ENCODE data around the gene PRPF6.
"Not testable (repeated sequence)": the region's sequence is repeated elsewhere in the genome, so short reads cannot be mapped to it uniquely, and the experiment has no call there.

Gene PRPF6

DNA sequence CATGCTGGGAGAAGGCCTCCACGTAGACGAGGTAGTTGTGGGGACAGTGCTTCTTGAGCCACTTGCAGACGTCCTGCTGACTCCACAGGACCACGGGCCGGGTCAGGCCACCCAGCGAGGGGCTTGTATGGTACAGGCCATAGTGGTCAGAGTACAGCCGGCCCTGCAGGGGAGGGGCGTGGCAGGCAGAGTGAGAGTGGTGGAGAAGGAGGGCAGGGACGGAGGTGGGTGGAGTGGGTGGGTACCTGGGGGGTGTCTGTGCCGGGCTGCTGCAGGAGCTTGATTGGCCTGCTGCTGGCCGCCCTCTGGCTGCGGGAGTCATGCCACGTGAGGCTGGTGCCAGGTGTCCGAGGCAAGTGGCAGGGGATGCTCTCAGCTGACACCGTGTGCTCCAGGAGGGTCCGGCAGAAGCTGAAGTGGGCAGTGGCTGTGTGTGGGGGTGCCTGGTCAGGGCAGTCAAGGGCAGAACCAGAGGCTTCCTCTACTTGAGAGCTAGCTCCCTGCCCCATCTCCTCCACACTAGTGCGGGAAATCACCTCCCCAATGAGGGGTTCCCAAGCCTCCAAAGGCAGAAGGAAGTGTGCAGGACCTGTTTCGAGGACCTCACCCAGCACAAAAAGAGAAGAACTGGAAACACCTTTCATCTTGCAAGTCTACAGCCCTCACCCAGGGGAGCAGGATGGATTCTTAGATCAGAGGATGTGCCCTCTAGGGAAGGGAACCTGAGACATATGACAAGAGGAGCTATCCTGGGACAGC, 3.8 kb upstream of the PRPF6 start:
- DNase-seq = no peak

DNA sequence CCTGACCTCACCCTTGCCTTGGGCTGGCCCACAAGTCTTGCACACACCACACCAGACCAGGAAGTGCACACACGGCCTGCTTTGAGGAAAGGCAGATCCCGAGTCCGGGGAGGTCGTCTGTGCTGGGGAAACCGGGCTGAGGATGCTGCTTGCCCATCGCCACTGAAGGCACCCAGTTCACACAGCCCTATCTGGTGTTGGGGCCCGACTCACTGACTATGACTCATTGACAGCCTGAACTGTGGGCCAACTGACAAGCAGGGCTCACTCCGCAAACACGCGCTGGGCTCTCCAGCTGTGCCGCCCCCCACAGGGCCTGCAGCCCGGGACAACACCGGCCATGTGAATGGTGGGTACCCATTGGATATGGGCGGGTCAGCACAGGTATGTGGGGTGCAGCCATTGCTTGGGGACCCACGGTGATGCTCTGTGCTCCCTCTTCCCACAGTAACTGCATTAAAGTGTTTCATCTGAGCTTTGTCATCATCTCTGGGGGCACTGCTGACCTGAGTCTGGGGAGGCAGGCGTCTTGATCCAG, 3.1 kb upstream of the PRPF6 start:
- no peak for DNase-seq

DNA sequence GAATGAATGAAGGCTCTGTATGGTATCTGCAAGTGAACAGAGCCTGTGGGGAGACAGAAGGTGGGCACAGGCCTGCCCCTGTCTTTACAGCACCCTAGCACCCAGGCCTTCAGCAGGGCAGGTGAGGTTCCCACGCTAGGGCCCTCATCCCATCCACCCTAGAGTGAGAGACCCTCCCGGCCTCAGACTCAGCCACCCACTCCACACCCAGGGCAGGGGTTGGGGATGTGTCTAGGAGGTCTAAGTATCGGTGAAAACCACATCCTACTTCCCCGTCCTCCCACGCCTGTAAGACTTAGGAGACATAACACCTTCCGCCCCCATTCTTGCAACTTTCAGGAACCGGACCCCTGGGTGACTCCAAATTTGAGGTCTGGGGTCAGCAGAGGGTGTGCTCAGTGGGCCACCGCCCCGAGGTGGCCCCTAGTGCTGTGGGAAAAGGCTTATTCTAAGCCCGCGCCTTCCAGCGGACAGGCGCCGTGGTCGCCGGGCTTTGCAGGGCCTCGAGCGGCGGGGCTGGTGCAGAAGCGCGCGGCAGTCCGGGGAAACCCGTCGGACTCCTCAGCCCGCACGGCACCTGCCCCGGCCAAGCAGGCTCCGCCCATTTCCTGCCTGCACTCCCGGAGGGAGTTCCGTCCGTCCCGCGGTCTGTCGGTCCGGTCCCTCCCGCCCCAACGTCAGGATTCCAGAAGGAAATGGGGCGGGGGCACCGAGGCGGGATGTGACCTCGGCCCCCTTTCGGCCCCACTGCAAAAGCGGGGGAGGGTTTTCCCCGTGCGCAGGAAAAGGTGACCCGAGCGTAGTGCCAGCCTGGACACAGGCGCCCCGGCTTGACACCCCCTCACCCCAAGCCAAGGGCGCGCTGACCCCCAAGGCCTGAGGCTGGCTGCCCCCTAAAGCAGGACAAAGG, 2.4 kb upstream of the PRPF6 start:
- DNase-seq = peak; percentile 69

DNA sequence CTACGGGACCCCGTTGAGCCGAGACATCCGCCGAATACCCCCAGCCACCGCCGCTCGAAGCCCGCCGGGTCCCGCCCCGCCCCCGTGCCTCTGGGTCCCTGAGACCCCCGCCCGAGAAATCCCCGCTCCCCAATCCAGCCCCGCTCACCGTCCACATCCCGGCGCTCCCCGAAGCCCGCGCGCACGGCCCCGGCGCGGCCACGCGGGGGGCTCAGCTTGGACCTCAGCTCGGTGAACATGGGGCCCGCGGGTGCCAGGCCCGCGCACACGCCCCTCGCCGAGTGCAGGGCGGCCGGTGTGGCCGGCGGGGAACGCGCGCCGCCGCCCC, 1.7 kb upstream of the PRPF6 start:
- no peak for DNase-seq

DNA sequence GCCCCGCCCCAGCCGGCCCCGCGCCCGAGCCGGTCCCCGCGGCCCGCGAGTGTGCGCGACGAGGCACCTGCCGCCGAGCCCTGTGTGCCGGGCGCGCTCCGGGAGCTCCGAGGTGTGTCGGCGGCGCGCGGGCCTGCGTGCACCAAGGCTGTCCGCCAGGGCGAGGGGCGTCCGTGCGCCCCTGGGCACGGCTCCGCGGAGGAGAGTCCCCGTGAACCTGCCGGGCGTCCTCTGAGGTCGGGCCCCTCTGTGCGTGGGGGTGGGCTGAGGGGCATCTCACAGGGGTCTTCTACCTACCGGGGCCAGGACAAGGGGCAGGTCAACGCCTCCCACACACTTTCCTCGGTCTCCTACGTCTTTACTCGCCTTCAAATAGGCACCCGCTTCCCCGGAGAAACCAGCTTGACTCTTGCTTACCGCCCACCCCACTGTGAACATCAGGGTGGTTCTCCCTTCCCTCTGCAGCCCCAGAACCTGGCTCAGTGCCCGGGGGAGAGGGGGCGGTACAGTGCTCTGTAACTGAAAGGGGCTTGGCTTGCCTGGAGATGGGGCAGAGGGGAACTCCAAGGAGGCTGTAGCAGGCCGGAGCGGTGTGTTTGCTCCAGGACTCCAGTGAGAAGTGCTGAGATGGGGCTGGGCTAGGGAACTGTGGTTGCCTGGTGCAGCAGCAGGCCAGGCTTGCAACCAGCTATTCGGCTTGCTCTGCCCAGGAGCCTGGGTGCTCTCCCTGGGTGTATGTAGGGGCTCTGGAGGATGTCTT, 1.2 kb upstream of the PRPF6 start, which contains the start of gene SAMD10:
SAMD10 (minus strand) TSS at position 86 of the 760 bp plus-strand sequence. CDS start 175 bp downstream, outside the sequence.
- DNase-seq = peak; percentile 79

DNA sequence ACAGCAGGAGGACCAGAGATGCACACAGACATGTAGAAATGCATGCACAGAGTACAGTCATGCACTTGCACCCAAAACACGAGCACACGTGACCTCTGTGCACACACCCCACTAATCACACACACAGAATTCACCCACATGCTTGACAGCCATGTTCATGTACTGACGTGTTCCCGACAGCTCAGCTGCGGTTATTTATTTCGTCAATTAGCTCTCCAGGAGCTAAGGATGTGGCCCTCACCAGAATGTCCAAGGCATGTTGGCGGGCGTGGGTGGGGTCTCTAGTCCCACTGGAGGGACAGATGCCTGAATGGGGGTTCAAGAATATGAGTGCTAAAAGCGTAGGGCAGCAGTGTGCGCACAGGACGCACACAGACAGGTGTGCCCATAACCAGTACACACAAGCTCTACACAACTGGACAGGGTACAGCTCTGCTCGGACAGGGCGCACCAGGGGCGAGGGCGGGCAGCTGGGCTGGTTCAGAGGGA, 571 bp upstream of the PRPF6 start:
- DNase-seq = peak; percentile 40

DNA sequence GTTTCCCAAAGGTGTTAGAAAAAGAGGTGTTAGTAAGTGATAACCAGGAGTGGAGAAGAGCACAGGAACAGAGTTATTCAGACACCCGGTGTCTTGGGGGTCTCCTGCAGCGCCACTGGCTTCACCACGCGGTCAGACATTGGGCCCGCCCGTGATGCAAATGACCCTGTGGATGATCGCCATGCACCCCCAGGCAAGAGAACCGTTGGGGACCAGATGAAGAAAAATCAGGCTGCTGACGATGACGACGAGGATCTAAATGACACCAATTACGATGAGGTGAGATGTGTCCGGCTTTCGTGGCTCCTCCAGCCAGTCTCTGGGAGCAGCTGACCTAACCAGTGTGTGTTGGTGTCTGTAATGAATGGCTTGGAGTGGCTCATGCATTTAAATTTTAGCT, 2.0 kb downstream of the PRPF6 start:
- no peak for DNase-seq

DNA sequence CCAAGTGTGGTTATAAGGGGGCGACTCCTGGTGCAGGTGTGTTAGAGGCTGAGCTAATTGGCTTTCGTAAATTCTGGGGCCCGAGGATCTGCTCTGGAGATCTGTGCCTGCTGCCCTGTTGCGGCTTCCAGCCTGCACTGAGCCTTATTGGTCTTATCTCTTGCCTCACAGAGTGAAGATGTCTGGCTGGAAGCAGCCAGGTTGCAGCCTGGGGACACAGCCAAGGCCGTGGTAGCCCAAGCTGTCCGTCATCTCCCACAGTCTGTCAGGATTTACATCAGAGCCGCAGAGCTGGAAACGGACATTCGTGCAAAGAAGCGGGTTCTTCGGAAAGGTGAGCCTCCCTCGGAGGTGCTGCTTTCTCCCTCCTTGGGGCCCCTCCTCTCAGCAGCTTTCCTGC, 20.0 kb downstream of the PRPF6 start:
- DNase-seq = no peak

DNA sequence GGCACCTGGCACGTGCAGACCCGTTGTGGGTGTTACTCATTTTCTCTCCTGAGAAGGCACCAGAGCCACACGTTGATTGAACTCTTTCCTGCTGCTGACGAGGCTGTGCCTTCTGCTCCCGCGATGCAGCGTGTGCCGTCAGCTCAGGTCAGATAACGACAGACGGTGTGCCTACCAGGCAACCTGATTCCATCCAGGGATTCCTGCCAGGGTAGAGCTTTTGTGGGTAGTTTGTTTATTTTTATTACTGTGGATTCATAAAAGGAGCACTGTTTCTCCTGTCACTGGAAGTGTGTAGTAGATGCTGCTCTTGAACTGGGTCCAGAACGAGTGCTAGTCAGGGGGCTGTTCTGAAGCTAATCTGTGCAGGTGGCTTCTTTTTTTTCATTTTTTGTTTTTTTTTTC, 20.7 kb downstream of the PRPF6 start:
- peak; percentile 48 for DNase-seq

DNA sequence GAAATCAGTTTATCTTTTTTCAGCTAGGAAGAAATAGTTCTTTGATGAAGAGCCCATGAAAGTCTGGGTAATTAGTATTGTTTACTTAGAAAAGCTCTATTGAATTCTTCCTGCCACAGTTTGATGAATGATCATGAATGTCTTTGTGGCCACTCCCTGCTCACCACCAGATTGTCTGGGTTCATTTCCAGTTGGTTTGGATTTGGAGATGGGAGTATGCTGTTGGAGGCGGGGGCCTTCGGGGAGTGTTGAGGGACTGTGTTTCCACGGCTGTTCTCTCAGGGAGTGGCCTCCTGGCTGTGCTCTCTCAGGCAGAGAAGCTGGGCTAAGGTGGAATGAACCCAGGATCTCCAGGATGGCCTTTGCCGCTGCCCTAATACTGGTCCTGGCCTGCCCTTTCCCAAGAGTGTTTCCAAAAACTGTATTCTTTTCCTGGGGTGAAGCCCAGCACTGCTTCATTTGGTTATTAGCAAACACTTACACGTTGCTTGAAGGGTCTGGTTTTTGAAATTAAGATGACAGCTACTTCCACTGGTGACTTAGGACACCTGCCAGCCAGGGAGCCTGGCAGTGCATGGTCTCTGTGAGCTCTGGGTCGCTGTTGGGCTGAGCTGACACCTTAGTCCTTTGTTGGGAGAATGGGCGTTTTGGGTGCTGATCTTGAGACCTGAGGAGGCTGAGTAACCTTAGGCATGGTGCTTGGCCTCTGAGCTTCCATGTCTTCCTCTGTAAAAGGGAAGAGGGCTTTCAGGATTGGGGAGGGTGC, 23.2 kb downstream of the PRPF6 start:
- DNase-seq = peak; percentile 84

DNA sequence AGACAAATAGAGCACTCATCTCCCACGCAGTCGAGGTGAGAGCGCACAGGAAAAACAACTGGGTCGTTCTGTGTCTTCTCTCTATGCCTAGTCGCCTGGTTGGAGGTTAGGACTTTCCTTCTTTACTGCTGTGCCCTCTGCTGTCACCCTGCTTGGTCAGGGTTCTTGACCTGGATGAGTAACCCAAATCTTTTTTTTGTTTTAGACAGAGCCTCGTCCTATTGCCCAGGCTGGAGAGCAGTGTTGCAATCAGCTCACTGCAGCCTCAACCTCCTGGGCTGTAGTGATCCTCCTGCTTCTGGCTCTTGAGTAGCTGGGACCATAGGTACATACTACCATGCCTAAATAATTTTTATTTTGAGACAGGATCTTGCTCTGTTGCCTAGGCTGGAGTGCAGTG, 24.5 kb downstream of the PRPF6 start:
- DNase-seq = no peak

DNA sequence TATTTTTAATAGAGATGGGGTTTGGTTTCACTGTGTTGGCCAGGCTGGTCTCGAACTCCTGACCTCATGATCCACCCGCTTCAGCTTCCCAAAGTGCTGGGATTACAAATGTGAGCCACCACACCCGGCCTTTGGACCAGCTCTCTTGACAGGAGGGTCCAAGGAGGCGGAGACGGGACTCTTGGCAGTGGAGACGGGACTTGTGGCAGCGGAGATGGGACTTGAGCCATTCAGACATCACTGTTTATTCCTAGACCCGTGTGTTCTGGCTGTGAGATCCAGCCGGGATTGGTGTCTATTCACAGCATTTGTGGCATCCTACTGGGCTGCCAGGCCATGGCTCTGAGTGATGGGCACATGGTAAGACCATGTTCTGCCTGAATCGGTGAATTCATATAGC, 25.6 kb downstream of the PRPF6 start:
- no peak for DNase-seq

DNA sequence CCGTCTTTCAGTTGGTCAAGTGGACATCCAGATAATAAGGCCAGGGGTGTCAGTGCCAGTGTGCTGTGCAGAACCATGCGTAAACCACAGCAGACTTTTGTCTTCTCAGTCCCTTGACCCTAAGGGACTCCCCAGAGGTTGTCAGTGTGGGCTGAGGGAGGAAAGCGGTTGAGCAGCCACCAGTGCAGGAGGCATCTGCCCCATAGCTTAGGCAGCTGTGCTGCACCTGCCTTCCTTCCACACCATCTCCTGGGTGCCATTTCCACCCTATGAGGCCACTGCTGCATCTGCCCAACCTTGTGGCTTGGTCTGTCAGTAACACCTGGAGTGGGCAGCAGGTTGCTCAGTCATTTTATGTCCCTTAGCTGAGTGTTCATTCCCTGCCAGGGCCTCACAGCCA, 26.0 kb downstream of the PRPF6 start:
- DNase-seq = peak; percentile 91

DNA sequence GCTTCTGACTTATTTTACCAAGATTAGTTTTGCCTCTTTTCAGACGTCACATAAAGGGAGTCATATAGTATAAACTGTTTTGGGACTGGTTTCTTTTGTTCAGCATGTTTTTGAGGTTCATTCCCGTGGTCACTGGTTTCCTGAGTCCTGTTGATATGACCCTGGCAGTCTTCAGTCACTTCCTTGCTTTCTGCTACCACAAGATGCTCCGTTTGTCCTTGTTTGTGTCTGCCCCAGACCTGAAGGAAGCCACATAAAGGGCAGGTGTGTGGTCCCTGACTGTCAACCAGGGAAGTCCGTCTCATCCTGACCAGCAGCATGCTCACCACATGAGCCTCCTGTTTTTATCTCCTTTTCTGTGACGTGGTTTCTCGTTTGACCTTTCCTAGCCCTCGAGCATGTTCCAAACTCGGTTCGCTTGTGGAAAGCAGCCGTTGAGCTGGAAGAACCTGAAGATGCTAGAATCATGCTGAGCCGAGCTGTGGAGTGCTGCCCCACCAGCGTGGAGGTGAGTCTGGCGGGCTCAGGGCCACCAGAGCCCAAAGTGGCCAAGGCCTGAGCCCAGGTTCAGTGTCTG, 29.0 kb downstream of the PRPF6 start:
- no peak for DNase-seq

DNA sequence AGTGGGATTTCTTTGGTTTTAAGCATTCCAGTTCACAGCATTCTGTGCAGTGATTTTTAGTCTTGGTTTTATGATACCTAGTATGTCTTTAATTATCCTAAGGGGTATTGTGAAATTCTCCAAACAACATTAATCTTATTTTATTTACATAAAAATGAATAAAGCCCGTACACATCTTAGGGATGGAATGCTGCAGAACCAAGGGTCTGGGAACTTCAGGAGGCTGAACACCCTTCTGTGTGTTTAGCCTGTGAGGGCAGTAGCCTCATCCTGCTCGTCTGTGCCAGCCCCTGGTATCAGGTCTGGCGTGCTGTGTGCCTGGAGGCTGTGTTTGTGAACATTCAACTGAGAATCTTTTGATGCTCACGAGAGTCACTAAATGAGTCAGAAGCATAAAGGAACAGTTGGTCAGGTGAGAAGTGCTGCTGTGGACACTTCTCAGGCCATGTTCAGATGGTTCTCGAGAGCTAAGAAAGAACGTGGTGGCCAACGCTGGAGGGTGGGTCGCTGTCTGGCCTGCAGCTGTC, 29.8 kb downstream of the PRPF6 start:
- DNase-seq = no peak

DNA sequence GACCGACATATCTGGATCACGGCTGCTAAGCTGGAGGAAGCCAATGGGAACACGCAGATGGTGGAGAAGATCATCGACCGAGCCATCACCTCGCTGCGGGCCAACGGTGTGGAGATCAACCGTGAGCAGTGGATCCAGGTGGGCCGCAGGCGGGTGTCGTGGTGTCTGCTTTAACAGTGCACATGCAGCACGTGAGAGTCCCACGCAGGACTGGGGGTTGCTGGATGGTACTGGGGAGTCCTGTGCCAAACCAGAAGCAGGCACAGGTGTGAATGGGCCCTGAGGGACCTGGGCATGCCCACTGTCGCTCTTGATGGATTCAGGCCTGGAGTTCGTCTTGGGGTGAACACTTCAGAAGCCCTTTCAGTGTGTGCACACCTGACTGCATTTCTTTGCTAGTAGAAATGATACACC, 30.4 kb downstream of the PRPF6 start:
- no peak for DNase-seq

DNA sequence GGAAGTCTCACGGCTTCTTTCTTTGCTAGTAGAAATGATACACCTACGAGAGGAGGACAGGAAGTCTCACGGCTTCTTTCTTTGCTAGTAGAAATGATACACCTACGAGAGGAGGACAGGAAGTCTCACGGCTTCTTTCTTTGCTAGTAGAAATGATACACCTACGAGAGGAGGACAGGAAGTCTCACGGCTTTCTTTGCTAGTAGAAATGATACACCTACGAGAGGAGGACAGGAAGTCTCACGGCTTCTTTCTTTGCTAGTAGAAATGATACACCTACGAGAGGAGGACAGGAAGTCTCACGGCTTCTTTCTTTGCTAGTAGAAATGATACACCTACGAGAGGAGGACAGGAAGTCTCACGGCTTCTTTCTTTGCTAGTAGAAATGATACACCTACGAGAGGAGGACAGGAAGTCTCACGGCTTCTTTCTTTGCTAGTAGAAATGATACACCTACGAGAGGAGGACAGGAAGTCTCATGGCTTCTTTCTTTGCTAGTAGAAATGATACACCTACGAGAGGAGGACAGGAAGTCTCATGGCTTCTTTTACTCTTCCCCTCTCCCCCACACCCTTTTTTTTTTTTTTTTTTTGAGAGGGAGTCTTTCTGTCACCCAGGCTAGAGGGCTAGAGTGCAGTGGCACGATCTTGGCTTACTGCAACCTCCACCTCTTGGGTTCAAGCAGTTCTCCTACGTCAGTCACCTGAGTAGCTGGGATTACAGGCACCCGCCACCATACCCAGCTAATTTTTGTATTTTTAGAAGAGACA, 31.6 kb downstream of the PRPF6 start:
- DNase-seq = not testable (repeated sequence)

DNA sequence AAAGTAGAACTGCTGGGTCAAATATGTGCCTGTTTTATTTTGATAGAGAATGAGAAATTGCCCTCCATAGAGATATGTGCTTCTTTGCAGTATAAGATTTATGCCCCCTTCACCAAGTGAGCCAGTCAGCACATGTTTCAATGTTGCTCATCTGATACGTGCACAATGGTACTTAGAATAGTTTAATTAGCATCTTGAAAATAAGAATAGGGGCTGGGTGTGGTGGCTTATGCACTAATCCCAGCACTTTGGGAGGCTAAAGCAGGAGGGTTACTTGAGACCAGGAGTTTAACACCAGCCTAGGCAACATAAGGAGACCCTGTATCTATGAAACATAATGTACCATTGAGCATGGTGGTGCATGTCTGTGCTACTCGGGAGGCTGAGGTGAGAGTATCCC, 34.7 kb downstream of the PRPF6 start:
- no peak for DNase-seq

DNA sequence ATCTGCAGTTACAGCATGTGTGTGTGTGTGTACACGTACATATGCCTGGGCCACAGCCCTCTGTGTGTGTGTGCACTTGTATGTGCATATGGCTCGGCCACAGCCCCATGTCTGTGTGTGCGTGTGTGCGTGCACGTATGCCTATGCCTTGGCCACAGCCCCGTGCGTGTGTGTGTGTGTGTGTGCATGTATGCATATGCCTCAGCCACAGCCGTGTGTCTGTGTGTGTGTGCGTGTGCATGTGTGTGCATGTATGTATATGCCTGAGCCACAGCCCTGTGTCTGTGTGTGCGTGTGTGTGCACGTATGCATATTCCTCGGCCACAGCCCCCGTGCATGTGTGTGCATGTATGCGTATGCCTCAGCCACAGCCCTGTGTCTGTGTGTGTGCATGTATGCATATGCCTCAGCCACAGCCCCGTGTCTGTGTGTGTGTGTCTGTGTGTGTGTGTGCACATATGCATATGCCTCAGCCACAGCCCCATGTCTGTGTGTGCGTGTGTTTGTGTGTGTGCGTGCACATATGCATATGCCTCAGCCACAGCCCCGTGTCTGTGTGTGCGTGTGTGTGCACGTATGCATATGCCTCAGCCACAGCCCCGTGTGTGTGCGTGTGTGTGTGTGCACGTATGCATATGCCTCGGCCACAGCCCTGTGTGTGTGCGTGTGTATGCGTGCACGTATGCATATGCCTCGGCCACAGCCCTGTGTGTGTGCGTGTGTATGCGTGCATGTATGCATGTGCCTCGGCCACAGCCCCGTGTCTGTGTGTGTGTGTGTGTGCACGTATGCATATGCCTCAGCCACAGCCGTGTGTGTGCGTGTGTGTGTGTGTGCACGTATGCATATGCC, 40.4 kb downstream of the PRPF6 start:
- DNase-seq = no peak

All from NCI-H69 (cell line).